Activated naive CD8-positive, alpha-beta T cell treated with anti-CD3 and anti-CD28 coated beads, Interleukin-2, amount 50 U/mL, for 24 hours (primary cell): ENCODE results near the gene TMBIM6.
A peak's percentile ranks its signal among the peaks of the same experiment; 100 is the strongest.
"Not testable (repeated sequence)": the region's sequence is repeated elsewhere in the genome, so short reads cannot be mapped to it uniquely, and the experiment has no call there.

ENCODE experiments used
- ATAC-seq: fragments of 150-1000 bp; cut with Tn5 transposase; one replicate; pipeline ENCODE4 v1.10.0; 2021
- DNase-seq: peaks from one replicate; pipeline ENCODE4 v3.0.0; 2021
- H3K27ac Mint-ChIP-seq: one replicate; pipeline ENCODE4 v1.8.0; 2021; ENCODE audit warnings: mild to moderate bottlenecking, mixed read lengths
- H3K27me3 Mint-ChIP-seq: one replicate; pipeline ENCODE4 v1.8.0; 2021; ENCODE audit warnings: mixed read lengths
- H3K36me3 Mint-ChIP-seq: one replicate; pipeline ENCODE4 v1.8.0; 2021; ENCODE audit warnings: low read depth, mixed read lengths
- H3K4me1 Mint-ChIP-seq: one replicate; pipeline ENCODE4 v1.8.0; 2021; ENCODE audit warnings: mixed read lengths
- H3K4me3 Mint-ChIP-seq: one replicate; pipeline ENCODE4 v1.8.0; 2021; ENCODE audit warnings: mild to moderate bottlenecking, moderate library complexity, mixed read lengths
- H3K9me3 Mint-ChIP-seq: one replicate; pipeline ENCODE4 v1.8.0; 2021; ENCODE audit warnings: mixed read lengths

Gene TMBIM6

DNA sequence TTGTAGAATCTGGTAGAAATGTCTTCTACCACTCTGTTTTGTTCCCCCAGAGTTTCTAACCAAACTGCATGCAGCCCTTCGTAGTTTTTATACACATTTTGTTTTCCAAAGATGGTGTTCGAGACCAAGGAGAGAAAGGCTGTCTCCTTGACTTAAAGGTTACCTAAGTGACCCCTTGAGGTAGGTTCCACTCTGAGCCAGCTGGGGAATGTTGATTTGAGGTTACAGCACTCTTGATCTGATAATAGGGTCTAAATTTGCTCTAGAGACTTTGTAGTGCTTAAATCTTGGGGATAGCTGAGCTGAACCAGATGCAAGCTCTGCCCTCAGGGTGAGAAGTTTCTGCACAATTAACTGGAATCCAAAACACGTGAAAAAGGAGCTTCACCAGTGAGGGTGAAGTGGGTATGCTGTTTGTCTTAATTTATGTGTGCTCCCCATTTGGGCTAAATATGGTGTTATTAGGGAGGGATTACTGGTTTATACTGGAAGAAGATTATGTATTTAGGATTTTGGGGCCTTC is 3.1 kb downstream of the TMBIM6 start:
- Mint-ChIP-seq H3K4me1 (peaks cover 79% of the 10 kb centered on the region), H3K4me3 (peak overlapping the region; percentile 63), H3K36me3 (peaks cover 49% of the 10 kb centered on the region), H3K27ac (peak overlapping the region; percentile 65), H3K9me3 (no peaks in the 10 kb centered on the region), H3K27me3 (peaks cover 4% of the 10 kb centered on the region)
- ATAC-seq (no peak), DNase-seq (no peak)

DNA sequence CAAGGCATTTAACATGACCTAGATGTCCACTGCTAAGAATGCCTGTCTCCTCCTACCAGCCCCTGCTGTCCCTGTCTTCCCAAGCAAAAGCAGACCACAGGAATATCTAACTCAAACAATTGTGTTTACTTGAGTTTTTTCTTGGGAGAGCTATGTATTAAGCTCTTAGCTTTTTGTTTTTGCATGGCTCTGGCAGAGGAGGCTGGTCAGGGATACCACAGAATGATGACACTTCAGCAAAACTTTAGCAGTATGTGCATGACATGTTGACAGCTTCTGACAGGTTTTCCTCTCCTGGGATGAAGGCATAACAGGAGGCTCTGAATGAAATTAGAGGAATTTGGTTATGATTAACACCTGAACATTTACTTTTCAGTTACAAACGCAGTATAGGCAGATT is 6.9 kb downstream of the TMBIM6 start:
- no peaks in the 10 kb centered on the region for H3K9me3 Mint-ChIP-seq
- no peaks in the 10 kb centered on the region for H3K27me3 Mint-ChIP-seq
- H3K4me1 Mint-ChIP-seq = peaks cover 96% of the 10 kb centered on the region
- H3K27ac Mint-ChIP-seq = peak overlapping the region; percentile 90
- H3K36me3 Mint-ChIP-seq = peaks cover 57% of the 10 kb centered on the region
- ATAC-seq (no peak), DNase-seq (no peak)
- peak overlapping the region; percentile 63 for H3K4me3 Mint-ChIP-seq

DNA sequence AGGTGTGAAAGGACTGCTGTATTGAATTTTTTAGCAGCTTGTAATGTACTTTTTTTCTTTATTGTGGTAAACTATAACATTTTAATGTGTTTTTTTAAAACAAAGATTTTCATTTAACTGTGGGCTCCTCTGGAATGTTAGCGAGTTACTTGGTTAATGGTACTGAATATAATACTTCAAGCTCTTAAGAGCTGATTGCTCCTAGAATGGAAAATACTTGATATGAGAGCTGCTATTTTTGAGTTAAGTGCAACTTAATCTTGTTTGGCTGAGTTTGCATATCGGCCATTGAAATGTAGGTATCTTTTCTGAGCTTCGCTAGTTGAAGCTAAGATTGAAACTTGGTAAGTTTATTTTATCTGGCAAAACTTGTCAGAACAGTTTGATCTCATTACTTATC is 7.4 kb downstream of the TMBIM6 start:
- H3K4me1 Mint-ChIP-seq = peaks cover 96% of the 10 kb centered on the region
- ATAC-seq (no peak), DNase-seq (no peak)
- no peaks in the 10 kb centered on the region for H3K27me3 Mint-ChIP-seq
- H3K4me3 Mint-ChIP-seq = peak overlapping the region; percentile 78
- no peaks in the 10 kb centered on the region for H3K9me3 Mint-ChIP-seq
- peak overlapping the region; percentile 90 for H3K27ac Mint-ChIP-seq
- peaks cover 57% of the 10 kb centered on the region for H3K36me3 Mint-ChIP-seq

DNA sequence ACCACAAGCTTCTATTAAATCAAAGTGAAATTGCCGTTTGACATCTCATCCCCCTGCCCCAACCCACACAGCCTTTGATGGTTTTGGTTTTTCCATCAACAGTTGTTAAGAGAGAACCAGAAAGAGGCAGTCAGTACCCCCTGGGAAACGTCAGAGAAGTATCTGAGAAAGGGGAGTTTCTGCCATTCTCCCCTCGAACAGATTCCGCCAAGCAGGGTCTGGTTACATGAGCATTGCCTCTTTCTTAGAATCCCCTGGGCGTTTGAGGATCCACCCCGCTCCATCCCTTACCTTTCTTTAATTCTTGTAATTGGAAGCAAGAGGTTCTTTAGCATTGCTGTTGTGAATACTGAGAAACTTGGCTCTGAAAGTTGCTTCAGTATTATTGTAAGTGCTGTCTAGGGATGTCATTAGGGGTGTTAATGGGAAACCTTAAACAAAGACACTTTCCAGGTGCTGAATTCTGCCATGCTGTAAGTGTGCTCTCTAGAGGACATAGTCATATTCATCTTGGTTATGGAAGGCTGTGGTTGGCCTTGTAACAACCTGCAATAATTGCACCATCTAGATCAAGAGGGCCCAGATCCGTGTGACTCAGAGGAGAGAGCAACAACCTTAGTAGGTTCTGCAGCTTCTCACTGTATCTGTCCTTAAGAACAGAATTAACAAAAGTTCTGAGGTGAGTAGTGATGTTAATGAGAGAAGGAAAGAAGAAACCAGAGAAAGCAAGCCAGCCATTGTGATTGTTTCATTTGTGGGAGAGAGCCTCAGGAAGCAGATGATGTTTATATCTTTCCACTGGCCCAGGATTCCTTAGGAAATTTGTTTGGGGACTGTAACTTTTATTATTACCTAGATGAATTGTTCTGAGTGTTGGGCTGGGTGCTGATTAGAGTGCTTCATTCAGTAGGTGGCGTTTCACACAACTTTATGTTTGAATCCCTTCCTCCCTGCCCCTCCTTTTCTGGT is 9.0 kb downstream of the TMBIM6 start:
- peaks cover 59% of the 10 kb centered on the region for H3K36me3 Mint-ChIP-seq
- peak; percentile 59 for DNase-seq
- peak; percentile 93 for ATAC-seq

DNA sequence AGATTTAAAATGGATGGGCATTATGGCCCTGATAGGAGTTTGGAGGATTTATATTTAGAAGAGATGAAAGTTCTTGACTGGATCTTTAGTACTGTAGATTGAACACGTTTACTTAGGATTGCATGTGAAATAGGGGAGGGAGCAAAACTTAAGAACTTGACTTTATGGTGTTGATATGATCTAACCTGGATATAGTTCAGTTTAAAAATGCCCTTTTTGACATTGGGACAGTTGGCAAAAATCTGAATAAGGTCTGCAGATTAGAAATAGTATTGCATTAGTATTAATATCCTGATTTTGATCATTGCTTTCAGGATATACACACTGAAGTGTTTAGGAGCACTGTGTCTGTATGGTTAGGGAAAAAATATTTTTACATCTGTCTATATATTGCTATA is 9.6 kb downstream of the TMBIM6 start:
- H3K4me3 Mint-ChIP-seq = peak overlapping the region; percentile 78
- no peak for ATAC-seq
- H3K36me3 Mint-ChIP-seq = peaks cover 62% of the 10 kb centered on the region
- H3K9me3 Mint-ChIP-seq = no peaks in the 10 kb centered on the region
- H3K27ac Mint-ChIP-seq = peak overlapping the region; percentile 90
- peaks cover 91% of the 10 kb centered on the region for H3K4me1 Mint-ChIP-seq
- no peaks in the 10 kb centered on the region for H3K27me3 Mint-ChIP-seq
- no peak for DNase-seq

More for the DNA sequence above, 9.0 kb downstream of the TMBIM6 start:
- Mint-ChIP-seq H3K9me3 (no peaks in the 10 kb centered on the region), H3K4me3 (peak overlapping the region; percentile 78), H3K27ac (peak overlapping the region; percentile 90), H3K27me3 (no peaks in the 10 kb centered on the region), H3K4me1 (peaks cover 94% of the 10 kb centered on the region)

DNA sequence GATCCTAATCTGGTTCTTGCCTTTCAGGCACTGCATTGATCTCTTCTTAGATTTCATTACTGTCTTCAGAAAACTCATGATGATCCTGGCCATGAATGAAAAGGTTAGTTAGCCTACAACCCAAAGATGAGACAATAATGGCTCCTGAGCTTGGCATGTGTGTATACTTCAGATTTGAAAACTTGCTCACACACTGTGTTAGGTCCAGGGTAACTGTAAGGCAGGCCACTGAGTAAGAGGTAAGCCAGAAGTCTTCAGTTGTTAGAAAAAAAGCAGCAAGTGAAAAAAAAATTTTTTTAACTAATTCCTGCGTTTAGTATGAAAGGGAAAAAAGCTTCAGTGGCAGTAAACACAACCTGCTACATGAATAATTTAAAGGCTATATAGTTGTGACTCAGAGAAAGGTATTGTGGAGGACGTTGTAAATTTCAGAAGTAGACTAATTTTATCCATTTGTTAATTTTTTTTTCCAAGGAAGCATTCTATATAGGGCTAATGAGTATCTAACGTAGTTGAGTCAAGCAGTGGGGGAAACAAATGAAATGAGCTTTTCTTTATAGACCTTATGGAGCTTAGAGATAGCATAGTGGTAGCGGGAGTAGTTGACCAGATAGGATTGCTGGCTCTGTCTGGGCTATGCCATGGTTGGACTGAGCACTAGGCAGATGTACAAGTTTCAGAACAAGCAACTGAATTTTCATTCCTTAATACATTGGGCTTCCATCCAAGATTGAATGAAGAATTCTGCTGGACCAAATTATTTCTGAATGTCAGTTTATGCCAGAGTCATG is 20.5 kb downstream of the TMBIM6 start:
- ATAC-seq (peak; percentile 51), DNase-seq (no peak)
- Mint-ChIP-seq H3K27ac (peak overlapping the region; percentile 93), H3K9me3 (no peaks in the 10 kb centered on the region), H3K27me3 (no peaks in the 10 kb centered on the region), H3K4me3 (peak overlapping the region; percentile 47), H3K36me3 (peaks cover 75% of the 10 kb centered on the region), H3K4me1 (peaks cover 64% of the 10 kb centered on the region)

DNA sequence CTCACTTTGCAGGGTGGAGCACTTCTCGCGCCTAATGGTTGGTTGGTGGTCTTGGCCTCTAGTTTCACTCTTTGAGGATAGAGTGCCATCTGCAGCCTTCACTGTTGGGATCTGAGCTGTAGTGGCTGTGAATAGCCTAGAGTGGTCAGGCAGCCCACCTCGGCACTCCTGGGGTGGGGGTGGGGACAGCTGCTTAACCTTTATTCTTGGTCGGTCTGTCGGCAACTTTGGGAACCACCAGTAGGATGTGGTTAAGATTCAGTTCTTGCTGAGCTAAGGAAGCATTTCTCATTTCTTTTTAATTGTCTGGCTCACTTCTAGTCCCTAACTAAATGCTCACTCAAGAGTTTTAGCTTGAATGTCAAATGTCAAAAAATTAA is 21.1 kb downstream of the TMBIM6 start:
- H3K27ac Mint-ChIP-seq = peak overlapping the region; percentile 93
- H3K27me3 Mint-ChIP-seq = no peaks in the 10 kb centered on the region
- no peaks in the 10 kb centered on the region for H3K9me3 Mint-ChIP-seq
- peaks cover 70% of the 10 kb centered on the region for H3K4me1 Mint-ChIP-seq
- H3K36me3 Mint-ChIP-seq = peaks cover 69% of the 10 kb centered on the region
- peak overlapping the region; percentile 24 for H3K4me3 Mint-ChIP-seq
- DNase-seq (peak; percentile 53), ATAC-seq (peak; percentile 48)

DNA sequence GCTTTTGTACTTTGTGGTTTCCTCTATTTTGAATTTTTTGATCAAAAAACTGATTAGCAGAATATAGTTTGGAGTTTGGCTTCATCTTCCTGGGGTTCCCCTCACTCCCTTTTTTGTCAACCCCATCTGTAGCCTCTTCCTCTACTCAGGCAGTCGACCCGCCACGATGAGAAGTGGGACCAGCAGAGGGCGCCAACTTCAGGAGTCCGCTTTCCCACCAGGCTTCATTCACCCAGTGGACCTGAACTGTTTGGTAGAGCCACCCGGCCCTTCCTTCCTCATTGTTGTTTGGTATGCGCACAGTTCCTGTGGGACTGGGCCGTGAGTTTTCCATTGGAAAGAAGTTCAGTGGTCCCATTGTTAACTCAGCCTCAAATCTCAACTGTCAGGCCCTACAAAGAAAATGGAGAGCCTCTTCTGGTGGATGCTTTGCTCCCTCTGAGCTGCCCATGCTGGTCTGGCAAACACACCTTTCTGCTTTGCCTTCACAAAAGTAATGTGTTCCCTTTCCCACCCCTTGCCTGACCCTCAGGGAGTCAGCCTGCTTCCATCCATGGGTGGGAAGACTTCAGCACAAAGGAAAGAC is 21.7 kb downstream of the TMBIM6 start:
- Mint-ChIP-seq H3K4me1 (peaks cover 73% of the 10 kb centered on the region), H3K9me3 (no peaks in the 10 kb centered on the region), H3K27ac (peak overlapping the region; percentile 93), H3K27me3 (no peaks in the 10 kb centered on the region), H3K4me3 (peak overlapping the region; percentile 22), H3K36me3 (peaks cover 63% of the 10 kb centered on the region)
- peak; percentile 84 for DNase-seq
- ATAC-seq = peak; percentile 61

DNA sequence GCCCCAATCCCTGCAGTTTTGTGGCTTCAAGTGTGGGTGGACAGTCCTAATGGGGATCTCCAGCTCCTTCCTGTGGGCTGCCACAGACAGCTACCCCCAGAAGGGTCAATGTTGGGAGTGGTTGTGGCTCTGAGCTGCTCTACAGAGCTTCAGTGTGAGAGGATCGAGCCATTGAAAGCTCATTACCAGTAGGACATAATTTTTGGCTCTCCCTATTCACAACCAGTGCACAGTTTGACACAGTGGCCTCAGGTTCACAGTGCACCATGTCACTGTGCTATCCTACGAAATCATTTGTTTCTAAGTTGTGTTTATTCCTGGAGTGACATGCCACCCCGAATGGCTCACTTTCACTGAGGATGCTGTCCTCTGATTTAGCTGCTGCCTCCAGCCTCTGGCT is 22.8 kb downstream of the TMBIM6 start:
- H3K36me3 Mint-ChIP-seq = peaks cover 53% of the 10 kb centered on the region
- no peak for DNase-seq
- H3K4me3 Mint-ChIP-seq = no peak overlapping the region
- no peaks in the 10 kb centered on the region for H3K9me3 Mint-ChIP-seq
- ATAC-seq = no peak
- peaks cover 70% of the 10 kb centered on the region for H3K4me1 Mint-ChIP-seq
- peak overlapping the region; percentile 93 for H3K27ac Mint-ChIP-seq
- no peaks in the 10 kb centered on the region for H3K27me3 Mint-ChIP-seq

DNA sequence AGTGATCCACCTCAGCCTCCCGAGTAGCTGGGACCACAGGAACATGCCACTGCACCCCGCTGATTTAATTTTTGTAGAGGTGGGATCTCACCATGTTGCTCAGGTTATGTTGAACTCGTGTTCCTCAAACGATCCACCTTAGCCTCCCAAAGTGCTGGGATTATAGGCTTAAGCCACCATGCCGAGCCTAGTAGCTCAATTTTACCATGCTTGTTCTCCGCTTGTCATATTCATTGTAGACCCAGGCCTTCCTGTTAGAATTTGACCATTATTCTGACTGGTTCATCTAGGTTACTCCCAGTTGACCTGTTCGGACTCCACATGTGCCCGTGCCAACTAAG is 24.7 kb downstream of the TMBIM6 start:
- ATAC-seq = no peak
- H3K36me3 Mint-ChIP-seq = peaks cover 44% of the 10 kb centered on the region
- H3K4me1 Mint-ChIP-seq = peaks cover 61% of the 10 kb centered on the region
- no peak overlapping the region for H3K4me3 Mint-ChIP-seq
- no peak for DNase-seq
- peak overlapping the region; percentile 61 for H3K27ac Mint-ChIP-seq
- no peaks in the 10 kb centered on the region for H3K27me3 Mint-ChIP-seq
- no peaks in the 10 kb centered on the region for H3K9me3 Mint-ChIP-seq

DNA sequence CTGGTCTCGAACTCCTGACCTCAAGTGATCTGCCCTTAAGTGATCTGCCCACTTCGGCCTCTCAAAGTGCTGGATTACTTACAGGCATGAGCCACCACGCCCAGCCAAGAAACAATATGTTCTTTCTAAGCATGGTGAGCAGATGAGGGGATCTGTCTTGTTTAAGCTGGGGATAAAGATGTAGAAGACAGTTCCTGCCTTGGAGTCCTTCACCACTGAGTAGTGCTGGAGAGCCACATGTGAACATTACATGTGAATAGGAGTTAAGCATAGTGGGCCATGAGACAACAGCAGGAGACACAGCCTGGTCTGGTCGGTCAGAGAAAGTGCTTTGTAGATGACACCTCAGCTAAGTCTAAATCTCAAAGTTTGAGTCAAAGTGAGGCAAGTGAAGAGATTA is 26.0 kb downstream of the TMBIM6 start:
- Mint-ChIP-seq H3K27ac (no peak overlapping the region), H3K27me3 (no peaks in the 10 kb centered on the region), H3K36me3 (peaks cover 32% of the 10 kb centered on the region), H3K4me1 (peaks cover 48% of the 10 kb centered on the region), H3K4me3 (no peak overlapping the region), H3K9me3 (no peaks in the 10 kb centered on the region)
- ATAC-seq (no peak), DNase-seq (no peak)

DNA sequence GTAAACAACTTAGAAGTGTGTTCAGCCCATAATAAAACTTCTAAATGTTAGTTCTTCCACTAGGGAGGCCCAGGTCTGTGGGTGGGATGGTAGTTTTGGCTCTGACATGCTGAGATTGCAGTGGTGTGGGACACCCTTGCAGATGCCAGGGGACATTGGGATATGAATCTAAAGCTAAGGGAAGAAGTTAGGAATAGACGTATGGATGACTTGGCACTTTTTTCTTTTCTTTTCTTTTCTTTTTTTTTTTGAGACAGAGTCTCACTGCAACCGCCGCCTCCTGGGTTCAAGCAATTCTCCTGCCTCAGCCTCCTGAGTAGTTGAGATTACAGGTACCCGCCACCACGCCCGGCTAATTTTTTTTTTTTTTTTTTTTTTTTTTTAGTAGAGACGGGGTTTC is 31.7 kb downstream of the TMBIM6 start:
- not testable (repeated sequence) for ATAC-seq, H3K4me3 Mint-ChIP-seq, H3K4me1 Mint-ChIP-seq, DNase-seq, H3K36me3 Mint-ChIP-seq, H3K27ac Mint-ChIP-seq, H3K9me3 Mint-ChIP-seq, H3K27me3 Mint-ChIP-seq

DNA sequence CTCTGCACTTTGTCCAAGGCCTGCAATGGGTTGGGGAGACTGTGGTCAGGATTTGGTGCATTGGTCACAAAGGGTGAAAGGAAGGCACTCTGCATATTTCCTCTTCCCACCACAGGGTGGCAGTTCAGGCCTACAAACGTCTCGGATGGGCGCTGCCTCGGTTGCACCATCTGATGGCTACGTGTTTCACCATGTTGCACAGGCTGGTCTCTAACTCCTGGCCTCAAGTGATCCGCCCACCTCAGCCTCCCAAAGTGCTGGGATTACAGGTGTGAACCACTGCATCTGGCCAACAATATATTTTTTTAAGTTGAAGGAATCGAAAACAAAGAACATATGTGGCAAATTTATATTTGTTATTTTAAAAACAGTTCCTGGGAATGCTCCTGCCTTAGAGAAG is 35.1 kb downstream of the TMBIM6 start:
- peaks cover 11% of the 10 kb centered on the region for H3K4me1 Mint-ChIP-seq
- ATAC-seq (peak; percentile 92), DNase-seq (peak; percentile 68)
- H3K4me3 Mint-ChIP-seq = no peak overlapping the region
- H3K36me3 Mint-ChIP-seq = no peaks in the 10 kb centered on the region
- H3K27ac Mint-ChIP-seq = no peak overlapping the region
- no peaks in the 10 kb centered on the region for H3K27me3 Mint-ChIP-seq
- H3K9me3 Mint-ChIP-seq = no peaks in the 10 kb centered on the region

DNA sequence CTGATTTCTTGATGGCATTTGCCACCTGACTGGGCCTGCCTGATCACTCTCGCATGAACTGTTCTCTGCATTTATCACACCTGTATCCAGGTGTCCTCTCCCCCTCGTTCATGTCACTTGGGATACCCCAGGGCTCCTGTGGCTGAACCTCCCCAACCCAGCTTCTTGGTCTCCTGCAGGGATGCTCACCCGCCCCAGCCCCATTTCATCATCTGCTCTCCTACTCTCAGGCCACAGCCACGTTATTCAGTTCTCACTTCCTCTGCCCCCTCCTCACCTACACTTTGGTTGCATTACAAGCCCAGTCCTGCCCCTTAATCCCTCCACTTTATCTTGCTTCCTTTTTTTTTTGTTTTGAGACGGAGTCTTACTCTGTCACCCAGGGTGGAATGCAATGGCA is 35.5 kb downstream of the TMBIM6 start:
- H3K27ac Mint-ChIP-seq = no peak overlapping the region
- no peaks in the 10 kb centered on the region for H3K9me3 Mint-ChIP-seq
- no peaks in the 10 kb centered on the region for H3K36me3 Mint-ChIP-seq
- DNase-seq (no peak), ATAC-seq (no peak)
- no peak overlapping the region for H3K4me3 Mint-ChIP-seq
- H3K4me1 Mint-ChIP-seq = peaks cover 11% of the 10 kb centered on the region
- no peaks in the 10 kb centered on the region for H3K27me3 Mint-ChIP-seq
